H1 (cell line): ENCODE data around the gene APOC1. TPM values are rescaled to one million over a fixed set of nuclear protein-coding genes. Genes with fewer than 3 reads are reported as not detected.

Source experiments
- CTCF ChIA-PET: fragments of 300-600 bp; sonication (Branson Sonifier 250); formaldehyde crosslinking; loops from one replicate; lab custom pipeline; 2021; ENCODE audit not compliant: partially characterized antibody; lab: Charles Lee
- POLR2A ChIA-PET: fragments of 300-600 bp; sonication (Branson Sonifier 250); formaldehyde crosslinking; loops from one replicate; lab custom pipeline; 2021; ENCODE audit warnings: inconsistent platforms; ENCODE audit not compliant: partially characterized antibody; lab: Charles Lee
- DNase-seq, 2 experiments: peaks; one replicate each; pipeline versions ENCODE4 v3.0.0 to v3.0.0-alpha.2; 2010 to 2022; ENCODE audit warnings: low spot score in 2 of 2, low read depth in 1 of 2, mixed read lengths in 1 of 2
- FAIRE-seq: peaks from 2 replicates; lab custom pipeline; 2011; peaks lifted over from hg19 to GRCh38; lab: Jason Lieb, UNC
- H2AFZ ChIP-seq: 2 replicates; pipeline ENCODE4 v1.8.1; 2012; ENCODE audit warnings: low read length, inconsistent platforms
- H2AK5ac ChIP-seq: 2 replicates; pipeline ENCODE4 v1.6.1; 2013; ENCODE audit warnings: low read depth, low read length
- H2BK120ac ChIP-seq: replicated peaks from 2 replicates; pipeline ENCODE3; 2013; ENCODE audit warnings: low read depth, low read length, inconsistent platforms
- H2BK12ac ChIP-seq: 2 replicates; pipeline ENCODE4 v1.6.1; 2013; ENCODE audit warnings: low read depth, low read length
- H2BK15ac ChIP-seq: 2 replicates; pipeline ENCODE4 v1.6.1; 2013; ENCODE audit warnings: low read length
- H2BK20ac ChIP-seq: 2 replicates; pipeline ENCODE4 v1.6.1; 2013; ENCODE audit warnings: low read length
- H2BK5ac ChIP-seq: 2 replicates; pipeline ENCODE4 v1.6.1; 2013; ENCODE audit warnings: low read depth, low read length
- H3K14ac ChIP-seq: 2 replicates; pipeline ENCODE4 v1.6.1; 2013; ENCODE audit warnings: inconsistent platforms; ENCODE audit not compliant: insufficient read length
- H3K18ac ChIP-seq: 2 replicates; pipeline ENCODE4 v1.6.1; 2013; ENCODE audit warnings: low read length; ENCODE audit errors: extremely low read depth
- H3K23ac ChIP-seq: 2 replicates; pipeline ENCODE4 v1.6.1; 2013; ENCODE audit warnings: inconsistent platforms; ENCODE audit not compliant: insufficient read length
- H3K23me2 ChIP-seq: 2 replicates; pipeline ENCODE4 v1.6.1; 2013; ENCODE audit warnings: low read depth, low read length
- H3K27ac ChIP-seq: 2 replicates; pipeline ENCODE4 v1.6.1; 2011; ENCODE audit warnings: low read depth, low read length, inconsistent platforms
- H3K27me3 ChIP-seq, 4 experiments: replicated peaks in 1 of 4; 1 replicate in 1 of 4; 2 replicates in 3 of 4; pipeline versions ENCODE4 v1.6.1 to v1.8.1; 2011 to 2013; ENCODE audit warnings: low read length in 3 of 4, mild to moderate bottlenecking in 3 of 4, inconsistent platforms in 2 of 4, mixed read lengths in 2 of 4, moderate library complexity in 1 of 4; ENCODE audit not compliant: control insufficient read depth in 3 of 4, insufficient read depth in 3 of 4; ENCODE audit errors: extremely low read depth in 1 of 4
- H3K36me3 ChIP-seq, 4 experiments: 2 replicates each; pipeline versions ENCODE4 v1.6.1 to v1.8.1; 2011 to 2013; ENCODE audit warnings: mild to moderate bottlenecking in 4 of 4, low read length in 3 of 4, moderate library complexity in 2 of 4, control low read depth in 1 of 4, inconsistent platforms in 1 of 4; ENCODE audit not compliant: insufficient read depth in 4 of 4, control insufficient read depth in 2 of 4
- H3K4ac ChIP-seq: replicated peaks from 2 replicates; pipeline ENCODE3; 2013; ENCODE audit warnings: low read length, low read depth, mixed read lengths, inconsistent platforms; ENCODE audit not compliant: insufficient read length
- H3K4me1 ChIP-seq, 4 experiments: replicated peaks in 1 of 4; 1 replicate in 1 of 4; 2 replicates in 3 of 4; pipeline versions ENCODE4 v1.6.1 to v1.8.1; 2011 to 2013; ENCODE audit warnings: low read length in 3 of 4, inconsistent platforms in 2 of 4, mixed read lengths in 1 of 4; ENCODE audit not compliant: insufficient read depth in 4 of 4, control insufficient read depth in 3 of 4
- H3K4me2 ChIP-seq, 2 experiments: 2 replicates each; pipeline versions ENCODE4 v1.6.1 to v1.8.1; 2011 to 2013; ENCODE audit warnings: low read depth in 2 of 2, low read length in 2 of 2, control low read depth in 1 of 2, inconsistent platforms in 1 of 2, mild to moderate bottlenecking in 1 of 2; ENCODE audit not compliant: insufficient read depth in 1 of 2
- H3K4me3 ChIP-seq, 4 experiments: fragments of 200-600, 300-600 bp in 1 of 4; sonication (generic), shearing (Covaris generic), sonication (Bioruptor Twin) in 1 of 4; 2 replicates each; pipeline versions ENCODE4 v1.5.1 to v1.8.1; 2011 to 2016; ENCODE audit warnings: low read length in 4 of 4, low read depth in 3 of 4, control low read depth in 2 of 4, inconsistent platforms in 2 of 4, mild to moderate bottlenecking in 2 of 4, mixed read lengths in 1 of 4, moderate library complexity in 1 of 4; ENCODE audit not compliant: insufficient read depth in 2 of 4; ENCODE audit errors: extremely low read depth in 1 of 4
- H3K56ac ChIP-seq: replicated peaks from 2 replicates; pipeline ENCODE3; 2013; ENCODE audit warnings: low read depth, mild to moderate bottlenecking, mixed read lengths, low read length, inconsistent platforms; ENCODE audit not compliant: insufficient read length
- H3K79me1 ChIP-seq: 2 replicates; pipeline ENCODE4 v1.6.1; 2013; ENCODE audit warnings: low read depth, low read length, control low read depth
- H3K79me2 ChIP-seq, 2 experiments: 2 replicates each; pipeline versions ENCODE4 v1.6.1 to v1.8.1; 2012 to 2013; ENCODE audit warnings: low read length in 2 of 2, mild to moderate bottlenecking in 2 of 2, inconsistent platforms in 1 of 2; ENCODE audit not compliant: insufficient read depth in 2 of 2, control insufficient read depth in 1 of 2
- H3K9ac ChIP-seq, 4 experiments: replicated peaks in 1 of 4; 1 replicate in 1 of 4; 2 replicates in 3 of 4; pipeline versions ENCODE4 v1.6.1 to v1.8.1; 2011 to 2013; ENCODE audit warnings: low read depth in 3 of 4, low read length in 3 of 4, control low read depth in 2 of 4, mild to moderate bottlenecking in 2 of 4, moderate library complexity in 2 of 4, inconsistent platforms in 1 of 4; ENCODE audit errors: extremely low read depth in 1 of 4
- H3K9me3 ChIP-seq, 2 experiments: 2 replicates each; pipeline versions ENCODE4 v1.6.1 to v1.8.1; 2012 to 2013; ENCODE audit warnings: mild to moderate bottlenecking in 2 of 2, moderate library complexity in 2 of 2, control low read depth in 1 of 2, inconsistent platforms in 1 of 2, low read depth in 1 of 2, low read length in 1 of 2, mixed read lengths in 1 of 2; ENCODE audit not compliant: insufficient read depth in 2 of 2
- H4K20me1 ChIP-seq, 2 experiments: replicated peaks in 1 of 2; 2 replicates each; pipeline versions ENCODE3 to v1.8.1; 2011 to 2013; ENCODE audit warnings: inconsistent platforms in 2 of 2, low read length in 2 of 2, mild to moderate bottlenecking in 1 of 2; ENCODE audit not compliant: insufficient read depth in 2 of 2, control insufficient read depth in 1 of 2
- H4K5ac ChIP-seq: 2 replicates; pipeline ENCODE4 v1.6.1; 2013; ENCODE audit warnings: low read length, low read depth, mixed read lengths, inconsistent platforms; ENCODE audit not compliant: insufficient read length
- H4K8ac ChIP-seq: 2 replicates; pipeline ENCODE4 v1.8.0; 2013; ENCODE audit warnings: mild to moderate bottlenecking, moderate library complexity, low read length, inconsistent platforms; ENCODE audit not compliant: insufficient read depth; ENCODE audit errors: extremely low read depth
- H4K91ac ChIP-seq: replicated peaks from 2 replicates; pipeline ENCODE3; 2013; ENCODE audit warnings: low read length, mixed read lengths, inconsistent platforms; ENCODE audit not compliant: insufficient read length
- CBX8 ChIP-seq: fragments of 300-800, 300-1000 bp; sonication (generic); IDR thresholded peaks from 2 replicates; pipeline ENCODE4 v1.7.1; 2016; ENCODE audit warnings: low read depth, low read length, borderline replicate concordance
- CEBPB ChIP-seq: IDR thresholded peaks from 2 replicates; pipeline ENCODE4 v1.6.1; 2012; ENCODE audit warnings: low read depth, low read length
- CTCF ChIP-seq, 3 experiments: IDR thresholded peaks; 1 replicate in 2 of 3; 2 replicates in 1 of 3; pipeline versions ENCODE4 v1.5.1 to v1.6.1; 2011; ENCODE audit warnings: low read length in 3 of 3, mild to moderate bottlenecking in 3 of 3, inconsistent platforms in 2 of 3, low read depth in 1 of 3, moderate library complexity in 1 of 3; ENCODE audit not compliant: insufficient read depth in 1 of 3; ENCODE audit errors: control extremely low read depth in 1 of 3
- EZH2 ChIP-seq: fragments of 200-600 bp; sonication (generic); IDR thresholded peaks from 2 replicates; pipeline ENCODE4 v1.7.1; 2012; ENCODE audit warnings: low read depth, mild to moderate bottlenecking, moderate library complexity, low read length, inconsistent platforms; ENCODE audit not compliant: severe bottlenecking
- FOSL1 ChIP-seq: IDR thresholded peaks from 2 replicates; pipeline ENCODE4 v1.6.1; 2011; ENCODE audit warnings: mild to moderate bottlenecking, low read depth, low read length, moderate library complexity; ENCODE audit not compliant: insufficient read depth
- MAFK ChIP-seq: IDR thresholded peaks from 2 replicates; pipeline ENCODE4 v1.6.1; 2012; ENCODE audit warnings: low read depth, mild to moderate bottlenecking, improper control_type of control experiment, low read length
- SP2 ChIP-seq: IDR thresholded peaks from 2 replicates; pipeline ENCODE4 v1.6.1; 2012; ENCODE audit warnings: mild to moderate bottlenecking, low read length, inconsistent platforms
- TBP ChIP-seq: IDR thresholded peaks from 2 replicates; pipeline ENCODE4 v1.6.1; 2011; ENCODE audit warnings: low read depth, low read length, improper control_type of control experiment
- WGBS, 2 experiments: shearing (Covaris generic) in 1 of 2; methylation state at CpG; one replicate each; pipeline versions ENCODE4 v1.1.6 to v1.1.7; 2013 to 2015; ENCODE audit warnings: low lambda C conversion rate in 2 of 2, mixed read lengths in 2 of 2, inconsistent platforms in 1 of 2, low coverage in 1 of 2, missing lambda C conversion rate in 1 of 2; ENCODE audit not compliant: insufficient replicate concordance in 2 of 2, insufficient coverage in 1 of 2, insufficient read length in 1 of 2; ENCODE audit errors: extremely low coverage in 1 of 2, missing lambda C conversion rate in 1 of 2; 5-methylcytosine and 5-hydroxymethylcytosine counted together
- polyA plus RNA-seq, 7 experiments: library from polyadenylated mRNA; depleted of rRNA in 3 of 7; stranded (reverse) in 5 of 7; unstranded in 2 of 7; fragments of >200 nt in 5 of 7; fragments of 200-250 nt in 2 of 7; gene quantifications; 1 replicate in 5 of 7; 2 replicates in 1 of 7; 4 replicates in 1 of 7; pipeline versions ENCODE4 v1.2.1 to v1.2.3, GENCODE V29; 2011 to 2013; ENCODE audit warnings: missing spikeins in 2 of 7, mixed read lengths in 2 of 7
- total RNA-seq: library from RNA; stranded (reverse); fragmentation: NEBNext Ultra II Directional; extraction: Animal tissue kit (Norgen Biotek cat#: 25700); gene quantifications from 2 replicates; pipeline ENCODE4 v1.2.1, GENCODE V29; 2021
- TF ChIP-seq, protein P1 (sequence below): IDR thresholded peaks from 2 replicates; pipeline ENCODE4 v1.6.1; 2012; ENCODE audit warnings: inconsistent platforms

The APOC1 gene
- total and polyA plus RNA-seq, 2 of the 8 experiments (the other 6 are each of a cell fraction or from before 2014, with no cell fraction given) = 55.8 to 78.2 TPM

- H2BK20ac ChIP-seq = no peak overlapping the region
- no peak overlapping the region for H2AFZ ChIP-seq
- no peak overlapping the region for H2BK12ac ChIP-seq
- no peak overlapping the region for H2BK15ac ChIP-seq
- no peaks in the 10 kb centered on the region for H3K79me1 ChIP-seq
- H3K27ac ChIP-seq = no peak overlapping the region
- no peak for FAIRE-seq
- WGBS, 2 experiments = 91% methylated on average over 13 of the region's 13 CpGs; no CpG with 5 or more reads in 1 of the 2 experiments
- H3K23ac ChIP-seq = no peak overlapping the region
- H4K5ac ChIP-seq = no peak overlapping the region
- CTCF ChIA-PET = interaction anchor here (0.6 to 1.2 kb wide), 5 partner anchors 17 to 277 kb away, joined by 3 to 5 read pairs (median 3); no protein-coding TSS in a partner anchor
- H3K9ac ChIP-seq = no peak overlapping the region
- no peaks in the 10 kb centered on the region; the same call in 1 of the 2 replicates for H3K23me2 ChIP-seq
- H3K4me2 ChIP-seq = no peak overlapping the region
- no peak overlapping the region for H3K4ac ChIP-seq
- no peaks in the 10 kb centered on the region; a peak in 1 of 4 replicates for H3K79me2 ChIP-seq
- peaks cover 6 to 25% of the 10 kb centered on the region in 2 experiments for H4K20me1 ChIP-seq
- no peak overlapping the region for H2BK5ac ChIP-seq
- H4K91ac ChIP-seq = no peak overlapping the region
- H3K14ac ChIP-seq = no peak overlapping the region
- no peak overlapping the region for H3K4me3 ChIP-seq
- H3K18ac ChIP-seq = no peak overlapping the region
- no peak overlapping the region for H3K56ac ChIP-seq
- DNase-seq = no peak
- POLR2A ChIA-PET = interaction anchor here (0.6 to 4.0 kb wide), 5 partner anchors 13 to 130 kb away, joined by 3 to 23 read pairs (median 7); no protein-coding TSS in a partner anchor
- H4K8ac ChIP-seq = no peak overlapping the region
- H2AK5ac ChIP-seq = no peak overlapping the region
- no peaks in the 10 kb centered on the region for H3K27me3 ChIP-seq
- H3K36me3 ChIP-seq = peaks cover 30 to 65% (median 47%) of the 10 kb centered on the region in 4 experiments
- no peaks in the 10 kb centered on the region for H3K4me1 ChIP-seq
- no peak overlapping the region for H2BK120ac ChIP-seq
- H3K9me3 ChIP-seq = no peaks in the 10 kb centered on the region
- no peak for TF ChIP-seq MAFK
- no peak for TF ChIP-seq SP2
- TF ChIP-seq EZH2 = no peak
- TF ChIP-seq TBP = no peak
- no peak for TF ChIP-seq CBX8
- no peak for TF ChIP-seq CTCF (IDR thresholded peaks at IDR 0.05; ENCODE audit: control extremely low read depth in 1 of 3, insufficient read depth in 1 of 3, low read depth in 1 of 3, low read length in 3 of 3)
- TF ChIP-seq, protein P1, sequence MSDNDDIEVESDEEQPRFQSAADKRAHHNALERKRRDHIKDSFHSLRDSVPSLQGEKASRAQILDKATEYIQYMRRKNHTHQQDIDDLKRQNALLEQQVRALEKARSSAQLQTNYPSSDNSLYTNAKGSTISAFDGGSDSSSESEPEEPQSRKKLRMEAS = no peak
- no peak for TF ChIP-seq CEBPB
- TF ChIP-seq FOSL1 = no peak
These were observed 44.5 kb upstream of the APOC1 start for GRCh38 chr19:44869733-44870470.
